Fibroblast of lung (primary cell): ENCODE results near the gene ERAP2.

ENCODE experiments used
- CTCF ChIP-seq, 2 donors: IDR thresholded peaks in 1 of 2; conservative IDR thresholded peaks in 1 of 2; 1 replicate in 1 of 2; 2 replicates in 1 of 2; pipeline ENCODE4 v1.5.1; 2011 to 2012; ENCODE audit warnings: low read length in 2 of 2, control low read depth in 1 of 2, inconsistent platforms in 1 of 2, low read depth in 1 of 2, mild to moderate bottlenecking in 1 of 2
- EZH2 ChIP-seq: IDR thresholded peaks from 2 replicates; pipeline ENCODE4 v1.5.1; 2012; ENCODE audit warnings: low read length, control low read depth, mild to moderate bottlenecking; ENCODE audit errors: missing control alignments

- no peak for TF ChIP-seq CTCF (conservative IDR thresholded peaks at IDR 0.05 in 1 of 2, IDR thresholded peaks at IDR 0.05 in 1 of 2; ENCODE audit: low read depth in 1 of 2, low read length in 2 of 2)
- TF ChIP-seq EZH2: no peak
These were observed 69.0 kb downstream of the ERAP2 start for GRCh38 chr5:96945144-96945897.
